GM21576 (cell line): ENCODE measurements around the gene ATG14.

Source experiments
- ATAC-seq: cut with Tn5 transposase; IDR thresholded peaks from one replicate; pipeline ENCODE4 v1.9.1; 2021; ENCODE audit warnings: mild to moderate bottlenecking, moderate library complexity; ENCODE audit not compliant: unreplicated experiment

ATG14 gene

GRCh38 chr14:55323910-55324309 is 87.7 kb downstream of the ATG14 start:
- no peak for ATAC-seq

GRCh38 chr14:55318694-55319093 is 92.9 kb downstream of the ATG14 start:
- no peak for ATAC-seq

GRCh38 chr14:55317542-55318306 is 93.9 kb downstream of the ATG14 start:
- ATAC-seq = no peak

- no peak for ATAC-seq
Observed at GRCh38 chr14:55316564-55316963, 95.1 kb downstream of the ATG14 start.
